ENCODE results near the gene L3MBTL2.

L3MBTL2 gene

GRCh38 chr22:41191467-41191866 lies 13.6 kb upstream of the L3MBTL2 start:
- WGBS, 2 donors (ENCODE audit: extremely low coverage in 2 of 2, insufficient read length in 2 of 2, insufficient replicate concordance in 1 of 2), result no CpG with 5 or more reads among the region's 2 CpGs
- no peak for DNase-seq (ENCODE audit: low spot score)
- H3K4me1 ChIP-seq (ENCODE audit: control insufficient read depth in 2 of 2, insufficient read depth in 1 of 2, low read depth in 1 of 2, low read length in 2 of 2), result peaks cover 0 to under 1% of the 10 kb centered on the region in 2 donors
- H3K36me3 ChIP-seq (replicated peaks in 1 of 2; ENCODE audit: control insufficient read depth in 2 of 2, insufficient read depth in 2 of 2, low read length in 2 of 2), result no peaks in the 10 kb centered on the region
- no peak overlapping the region for H2AK5ac ChIP-seq (ENCODE audit: low read depth, low read length)
- H3K23ac ChIP-seq (ENCODE audit: low read depth, low read length, poor library complexity), result no peak overlapping the region
- H3K4ac ChIP-seq (ENCODE audit: low read length), result no peak overlapping the region
- H3K9ac ChIP-seq (ENCODE audit: low read depth, low read length, poor library complexity), result no peak overlapping the region
- H3K4me2 ChIP-seq (ENCODE audit: insufficient read depth, low read length, poor library complexity, severe bottlenecking), result no peak overlapping the region
- no peaks in the 10 kb centered on the region for H3K79me1 ChIP-seq (ENCODE audit: low read depth, low read length)
- no peak overlapping the region for H4K91ac ChIP-seq (ENCODE audit: low read depth, low read length, poor library complexity)
- no peak overlapping the region for H2BK15ac ChIP-seq (ENCODE audit: low read length)
- no peak overlapping the region for H3K14ac ChIP-seq (ENCODE audit: low read length)
- H3K4me3 ChIP-seq (ENCODE audit: low read length in 2 of 2), result no peak overlapping the region
- H2BK12ac ChIP-seq (ENCODE audit: low read length), result no peak overlapping the region
- no peak overlapping the region for H4K8ac ChIP-seq (ENCODE audit: low read depth, low read length)
- no peak overlapping the region for H2BK5ac ChIP-seq (ENCODE audit: low read length)
- H3K18ac ChIP-seq (ENCODE audit: low read length), result no peak overlapping the region
- no peak overlapping the region for H2AFZ ChIP-seq (ENCODE audit: low read length)
- no peak overlapping the region for H3K27ac ChIP-seq (replicated peaks; ENCODE audit: low read length)
- H2BK120ac ChIP-seq (ENCODE audit: low read depth, low read length), result no peak overlapping the region
- H3K9me3 ChIP-seq (replicated peaks in 1 of 2; ENCODE audit: control insufficient read depth in 2 of 2, insufficient read depth in 1 of 2, low read depth in 1 of 2, low read length in 2 of 2), result no peaks in the 10 kb centered on the region
- H3K27me3 ChIP-seq (ENCODE audit: control insufficient read depth in 3 of 3, insufficient read depth in 3 of 3, low read depth in 1 of 3, low read length in 3 of 3), result peaks cover 0 to 1% (median under 1%) of the 10 kb centered on the region in 3 experiments

- Histone ChIP-seq H3K4me2 (ENCODE audit: insufficient read depth, low read length, poor library complexity, severe bottlenecking) (no peak overlapping the region), H3K23ac (ENCODE audit: low read depth, low read length, poor library complexity) (no peak overlapping the region), H3K4me3 (ENCODE audit: low read length in 2 of 2) (no peak overlapping the region), H3K9me3 (replicated peaks in 1 of 2; ENCODE audit: control insufficient read depth in 2 of 2, insufficient read depth in 1 of 2, low read depth in 1 of 2, low read length in 2 of 2) (no peaks in the 10 kb centered on the region), H2BK120ac (ENCODE audit: low read depth, low read length) (no peak overlapping the region), H3K18ac (ENCODE audit: low read length) (no peak overlapping the region), H4K8ac (ENCODE audit: low read depth, low read length) (no peak overlapping the region), H3K36me3 (replicated peaks in 1 of 2; ENCODE audit: control insufficient read depth in 2 of 2, insufficient read depth in 2 of 2, low read length in 2 of 2) (no peaks in the 10 kb centered on the region), H3K4ac (ENCODE audit: low read length) (no peak overlapping the region), H3K9ac (ENCODE audit: low read depth, low read length, poor library complexity) (no peak overlapping the region), H2BK15ac (ENCODE audit: low read length) (no peak overlapping the region), H3K27ac (replicated peaks; ENCODE audit: low read length) (no peak overlapping the region), H2BK5ac (ENCODE audit: low read length) (no peak overlapping the region), H3K14ac (ENCODE audit: low read length) (no peak overlapping the region), H2BK12ac (ENCODE audit: low read length) (no peak overlapping the region), H3K4me1 (ENCODE audit: control insufficient read depth in 2 of 2, insufficient read depth in 1 of 2, low read depth in 1 of 2, low read length in 2 of 2) (peaks cover 2 to 4% of the 10 kb centered on the region in 2 donors), H3K27me3 (ENCODE audit: control insufficient read depth in 3 of 3, insufficient read depth in 3 of 3, low read depth in 1 of 3, low read length in 3 of 3) (peaks cover 0 to 14% (median 4%) of the 10 kb centered on the region in 3 experiments), H2AFZ (ENCODE audit: low read length) (no peak overlapping the region), H3K79me1 (ENCODE audit: low read depth, low read length) (no peaks in the 10 kb centered on the region), H2AK5ac (ENCODE audit: low read depth, low read length) (no peak overlapping the region), H4K91ac (ENCODE audit: low read depth, low read length, poor library complexity) (no peak overlapping the region)
- no CpG with 5 or more reads among the region's 6 CpGs for WGBS, 2 donors (ENCODE audit: extremely low coverage in 2 of 2, insufficient read length in 2 of 2, insufficient replicate concordance in 1 of 2)
- DNase-seq (ENCODE audit: low spot score), result no peak
Observed at GRCh38 chr22:41193829-41194228, 11.3 kb upstream of the L3MBTL2 start.

- H2BK12ac ChIP-seq (ENCODE audit: low read length), result no peak overlapping the region
- H3K27ac ChIP-seq (replicated peaks; ENCODE audit: low read length), result no peak overlapping the region
- H4K8ac ChIP-seq (ENCODE audit: low read depth, low read length), result no peak overlapping the region
- peaks cover 2 to 4% of the 10 kb centered on the region in 2 donors for H3K4me1 ChIP-seq (ENCODE audit: control insufficient read depth in 2 of 2, insufficient read depth in 1 of 2, low read depth in 1 of 2, low read length in 2 of 2)
- no CpG with 5 or more reads among the region's 91 CpGs for WGBS, 2 donors (ENCODE audit: extremely low coverage in 2 of 2, insufficient read length in 2 of 2, insufficient replicate concordance in 1 of 2)
- H2BK120ac ChIP-seq (ENCODE audit: low read depth, low read length), result no peak overlapping the region
- H3K4ac ChIP-seq (ENCODE audit: low read length), result no peak overlapping the region
- peak overlapping the region; percentile 85 for H3K14ac ChIP-seq (ENCODE audit: low read length)
- peak overlapping the region; percentile 86 for H3K9ac ChIP-seq (ENCODE audit: low read depth, low read length, poor library complexity)
- no peaks in the 10 kb centered on the region for H3K9me3 ChIP-seq (replicated peaks in 1 of 2; ENCODE audit: control insufficient read depth in 2 of 2, insufficient read depth in 1 of 2, low read depth in 1 of 2, low read length in 2 of 2)
- peak overlapping the region; percentile 100 for H2AFZ ChIP-seq (ENCODE audit: low read length)
- H4K91ac ChIP-seq (ENCODE audit: low read depth, low read length, poor library complexity), result no peak overlapping the region
- peak; percentile 77 for DNase-seq (ENCODE audit: low spot score)
- H3K18ac ChIP-seq (ENCODE audit: low read length), result peak overlapping the region; percentile 95
- peak overlapping the region; percentile 98 for H3K4me2 ChIP-seq (ENCODE audit: insufficient read depth, low read length, poor library complexity, severe bottlenecking)
- H2BK15ac ChIP-seq (ENCODE audit: low read length), result no peak overlapping the region
- H3K27me3 ChIP-seq (ENCODE audit: control insufficient read depth in 3 of 3, insufficient read depth in 3 of 3, low read depth in 1 of 3, low read length in 3 of 3), result peaks cover 4 to 25% (median 6%) of the 10 kb centered on the region in 3 experiments
- no peak overlapping the region for H2AK5ac ChIP-seq (ENCODE audit: low read depth, low read length)
- H2BK5ac ChIP-seq (ENCODE audit: low read length), result no peak overlapping the region
- H3K36me3 ChIP-seq (replicated peaks in 1 of 2; ENCODE audit: control insufficient read depth in 2 of 2, insufficient read depth in 2 of 2, low read length in 2 of 2), result no peaks in the 10 kb centered on the region
- H3K4me3 ChIP-seq (ENCODE audit: low read length in 2 of 2), result peak overlapping the region; percentile 72 to 90
- H3K79me1 ChIP-seq (ENCODE audit: low read depth, low read length), result no peaks in the 10 kb centered on the region
- H3K23ac ChIP-seq (ENCODE audit: low read depth, low read length, poor library complexity), result peak overlapping the region; percentile 91
Observed at GRCh38 chr22:41197038-41197972, 7.8 kb upstream of the L3MBTL2 start.

- DNase-seq (ENCODE audit: low spot score), result no peak
- Histone ChIP-seq H3K18ac (ENCODE audit: low read length) (no peak overlapping the region), H2BK5ac (ENCODE audit: low read length) (no peak overlapping the region), H4K91ac (ENCODE audit: low read depth, low read length, poor library complexity) (no peak overlapping the region), H3K14ac (ENCODE audit: low read length) (no peak overlapping the region), H2BK12ac (ENCODE audit: low read length) (no peak overlapping the region), H2BK15ac (ENCODE audit: low read length) (no peak overlapping the region), H3K27me3 (ENCODE audit: control insufficient read depth in 3 of 3, insufficient read depth in 3 of 3, low read depth in 1 of 3, low read length in 3 of 3) (peaks cover 4 to 25% (median 6%) of the 10 kb centered on the region in 3 experiments), H3K4me3 (ENCODE audit: low read length in 2 of 2) (peak overlapping the region in 1 of 2 donors; percentile 72), H3K4ac (ENCODE audit: low read length) (no peak overlapping the region), H3K79me1 (ENCODE audit: low read depth, low read length) (no peaks in the 10 kb centered on the region), H3K27ac (replicated peaks; ENCODE audit: low read length) (no peak overlapping the region), H2AFZ (ENCODE audit: low read length) (peak overlapping the region; percentile 100), H2BK120ac (ENCODE audit: low read depth, low read length) (no peak overlapping the region), H3K9ac (ENCODE audit: low read depth, low read length, poor library complexity) (no peak overlapping the region), H4K8ac (ENCODE audit: low read depth, low read length) (no peak overlapping the region), H3K4me1 (ENCODE audit: control insufficient read depth in 2 of 2, insufficient read depth in 1 of 2, low read depth in 1 of 2, low read length in 2 of 2) (peaks cover 2 to 4% of the 10 kb centered on the region in 2 donors), H2AK5ac (ENCODE audit: low read depth, low read length) (no peak overlapping the region), H3K36me3 (replicated peaks in 1 of 2; ENCODE audit: control insufficient read depth in 2 of 2, insufficient read depth in 2 of 2, low read length in 2 of 2) (no peaks in the 10 kb centered on the region), H3K4me2 (ENCODE audit: insufficient read depth, low read length, poor library complexity, severe bottlenecking) (peak overlapping the region; percentile 98), H3K23ac (ENCODE audit: low read depth, low read length, poor library complexity) (no peak overlapping the region), H3K9me3 (replicated peaks in 1 of 2; ENCODE audit: control insufficient read depth in 2 of 2, insufficient read depth in 1 of 2, low read depth in 1 of 2, low read length in 2 of 2) (no peaks in the 10 kb centered on the region)
- 100% methylated on average over 1 of the region's 9 CpGs; no CpG with 5 or more reads in 1 of the 2 donors for WGBS, 2 donors (ENCODE audit: extremely low coverage in 2 of 2, insufficient read length in 2 of 2, insufficient replicate concordance in 1 of 2)
Observed at GRCh38 chr22:41198027-41198580, 7.0 kb upstream of the L3MBTL2 start.

Measured in neuronal stem cell (in vitro differentiated cells).